GM21576 (cell line): ENCODE results near the gene ACTA2.
A peak's percentile ranks its signal among the peaks of the same experiment; 100 is the strongest.

Source experiments
- ATAC-seq: cut with Tn5 transposase; IDR thresholded peaks from one replicate; pipeline ENCODE4 v1.9.1; 2021; ENCODE audit warnings: mild to moderate bottlenecking, moderate library complexity; ENCODE audit not compliant: unreplicated experiment

The ACTA2 gene

DNA sequence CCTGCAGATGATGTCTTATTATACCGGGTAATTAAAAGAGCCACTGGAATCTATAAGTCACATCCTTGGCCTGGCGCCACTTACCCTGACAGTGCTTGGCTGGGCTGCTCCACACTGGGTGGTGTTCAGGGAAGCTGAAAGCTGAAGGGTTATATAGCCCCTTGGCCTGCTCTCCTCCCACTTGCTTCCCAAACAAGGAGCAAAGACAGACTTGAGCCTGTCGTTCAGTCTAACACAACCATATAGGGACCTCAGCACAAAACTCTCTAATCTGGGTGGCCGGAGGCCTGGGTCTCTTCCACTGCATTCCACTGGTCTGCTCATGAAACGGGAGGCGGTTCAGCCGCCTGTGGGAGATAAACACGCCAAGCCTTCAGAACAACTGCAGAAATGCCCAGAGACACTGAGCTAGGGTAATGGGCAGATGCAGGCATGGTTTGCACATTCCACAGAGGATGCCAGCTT lies at the start of gene ACTA2:
ACTA2 (minus strand) TSS at position 127 of the 465 bp plus-strand sequence. CDS start 3,843 bp downstream, outside the sequence.
- no peak for ATAC-seq

- no peak for ATAC-seq
These were observed 49.1 kb upstream of the ACTA2 start for GRCh38 chr10:89001729-89002072.

DNA sequence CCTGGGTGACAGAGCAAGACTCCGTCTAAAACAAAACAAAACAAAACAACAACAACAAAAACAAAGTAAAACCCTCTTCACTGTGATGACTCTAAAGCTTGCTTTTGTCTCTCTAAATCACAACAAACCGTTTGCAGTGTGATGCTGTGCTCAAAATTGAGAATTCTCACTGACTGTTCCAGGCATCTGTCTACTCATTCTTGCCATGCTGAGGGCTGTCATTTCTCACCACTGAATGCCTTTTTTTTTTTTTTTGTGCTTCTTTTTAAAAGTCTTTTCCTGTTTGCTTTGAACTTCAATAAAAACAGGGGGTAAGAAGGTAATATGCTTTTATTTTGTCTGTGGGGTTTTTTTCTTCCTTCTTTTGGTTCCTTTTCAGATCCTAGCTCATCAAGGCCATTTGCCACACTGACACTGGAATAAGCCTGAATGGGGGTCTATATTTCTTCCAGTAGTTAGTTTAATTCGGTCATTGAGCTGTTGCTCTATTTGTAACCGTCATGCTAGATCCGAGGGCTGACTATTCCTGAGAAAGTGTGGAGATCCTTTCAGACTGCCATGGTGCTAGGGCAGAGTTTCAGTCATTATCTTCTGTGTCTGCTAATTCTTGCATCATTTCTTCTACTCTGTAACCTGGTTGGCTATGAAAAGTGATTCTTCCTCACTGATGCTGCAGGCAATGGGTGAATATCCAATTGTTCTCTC lies 48.6 kb upstream of the ACTA2 start:
- ATAC-seq, result no peak

DNA sequence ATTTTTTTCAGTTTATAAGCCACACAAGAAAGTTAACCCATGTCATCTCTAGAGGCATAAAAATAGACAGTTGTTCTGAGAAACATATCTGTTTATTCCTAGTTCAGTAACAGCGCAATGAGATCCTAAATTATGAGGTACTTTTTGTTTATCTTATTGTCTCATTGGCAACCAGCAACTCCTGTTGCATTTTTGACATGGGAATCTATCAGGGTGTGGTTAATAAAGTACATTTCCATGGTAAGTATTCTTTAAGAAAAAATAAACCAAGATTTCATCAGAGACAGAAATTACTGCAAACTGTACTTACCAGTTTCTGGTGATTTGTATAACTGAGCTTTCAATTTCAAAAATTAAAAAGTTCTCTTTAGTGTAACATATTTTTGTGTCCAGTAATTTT lies 47.1 kb upstream of the ACTA2 start:
- ATAC-seq, result no peak

DNA sequence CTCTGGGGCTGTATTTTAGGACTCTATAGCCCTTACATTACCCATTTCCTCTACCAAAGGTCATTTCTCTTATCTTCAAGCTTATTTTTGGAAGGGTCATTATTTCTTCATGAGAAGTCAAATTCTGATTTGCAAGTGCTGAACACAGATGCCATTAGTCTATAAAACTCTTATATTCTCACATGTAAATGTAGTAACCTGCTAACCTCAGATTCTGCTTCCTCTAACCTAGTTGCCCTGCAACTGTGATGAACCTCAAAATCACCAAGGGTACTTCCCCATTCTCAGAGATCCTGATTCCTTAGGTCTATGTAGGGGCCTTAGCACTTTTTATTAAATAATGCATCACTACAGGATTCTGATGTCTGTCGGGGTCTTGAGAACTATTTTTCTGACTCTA lies 44.4 kb upstream of the ACTA2 start:
- peak; percentile 46 for ATAC-seq

DNA sequence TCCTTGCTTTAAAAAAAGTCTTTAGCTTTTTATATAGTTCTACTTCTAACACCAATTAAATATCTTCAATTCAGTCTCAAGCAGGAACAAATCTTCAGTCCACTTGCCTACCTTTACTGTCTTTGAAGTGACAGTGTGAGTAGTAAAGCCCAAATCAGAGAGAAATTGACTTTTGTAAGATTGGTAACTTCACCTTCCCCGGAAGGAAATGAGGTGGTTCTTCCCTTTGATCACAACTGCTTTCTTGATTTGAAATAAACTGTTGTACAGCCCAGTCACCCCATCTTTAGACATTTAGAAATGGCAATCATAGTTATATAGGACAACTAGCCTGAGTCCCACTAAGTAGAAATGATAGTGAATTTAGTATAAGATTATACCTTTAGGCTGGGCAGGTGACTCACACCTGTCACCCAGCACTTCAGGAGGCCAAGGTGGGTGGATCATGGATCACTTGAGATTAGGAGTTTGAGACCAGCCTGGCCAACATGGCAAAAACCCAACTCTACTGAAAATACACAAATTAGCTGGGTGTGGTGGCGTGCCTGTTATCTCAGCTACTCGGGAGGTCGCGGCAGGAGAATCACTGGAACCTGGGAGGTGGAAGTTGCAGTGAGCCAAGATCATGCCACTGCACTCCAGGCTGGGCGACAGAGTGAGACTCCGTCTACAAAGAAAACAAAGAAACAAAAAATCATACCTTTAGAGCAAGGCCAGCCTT lies 42.7 kb upstream of the ACTA2 start:
- ATAC-seq, result no peak

- no peak for ATAC-seq
These were observed 41.4 kb upstream of the ACTA2 start for GRCh38 chr10:88994019-88994418.

GRCh38 chr10:88992921-88993524 lies 40.5 kb upstream of the ACTA2 start:
- no peak for ATAC-seq

DNA sequence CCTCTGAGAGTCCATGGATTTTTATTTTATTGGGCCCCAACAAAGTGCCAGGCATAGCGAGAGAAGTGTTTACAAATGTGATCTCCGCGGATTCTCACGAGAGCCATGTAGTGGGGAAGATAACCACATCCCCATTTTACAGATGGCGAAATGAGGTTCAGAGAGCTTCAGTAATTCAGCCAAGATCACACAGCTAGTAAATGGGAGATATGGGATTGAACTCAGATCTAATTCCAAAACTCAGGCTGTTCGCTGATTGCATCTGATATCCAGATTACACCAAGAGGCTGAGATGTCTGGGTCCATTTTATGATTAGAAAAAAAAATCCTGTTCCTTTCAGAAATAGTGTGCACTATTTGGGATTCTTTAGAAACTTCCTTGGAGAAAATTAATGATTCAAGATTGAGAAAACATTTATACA lies 39.3 kb upstream of the ACTA2 start:
- ATAC-seq, result no peak

DNA sequence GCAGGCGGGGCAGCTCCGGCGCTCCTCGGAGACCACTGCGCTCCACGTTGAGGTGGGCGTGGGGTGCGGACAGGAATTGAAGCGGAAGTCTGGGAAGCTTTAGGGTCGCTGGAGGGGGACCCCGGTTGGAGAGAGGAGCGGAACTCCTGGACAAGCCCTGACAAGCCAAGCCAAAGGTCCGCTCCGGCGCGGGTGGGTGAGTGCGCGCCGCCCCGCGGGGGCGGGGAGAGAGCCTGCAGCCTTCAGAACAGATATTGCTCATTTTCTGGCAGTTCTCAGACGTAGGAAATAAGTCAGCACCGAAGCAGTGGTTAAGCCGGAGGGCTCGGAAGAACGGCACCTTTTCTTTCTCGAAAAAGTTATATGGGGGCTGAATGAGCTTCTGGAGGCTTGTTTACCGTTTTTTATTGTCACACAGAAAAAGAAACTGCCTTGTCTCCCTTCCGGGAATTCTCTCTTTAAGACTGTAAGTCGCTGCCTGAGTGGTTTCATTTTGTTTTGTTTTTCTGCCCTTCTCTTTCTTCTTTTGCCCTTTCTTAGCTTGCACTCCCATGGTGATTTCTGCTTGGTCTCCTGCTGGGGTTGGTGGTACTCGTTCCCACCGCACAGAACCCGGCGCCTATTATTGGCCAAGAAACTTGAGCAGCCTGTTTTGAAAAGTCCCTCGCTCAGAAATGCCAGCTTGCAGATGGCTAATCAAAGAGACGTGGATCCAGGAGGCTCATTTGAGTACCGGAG lies 38.8 kb upstream of the ACTA2 start:
- ATAC-seq, result peak; percentile 32

DNA sequence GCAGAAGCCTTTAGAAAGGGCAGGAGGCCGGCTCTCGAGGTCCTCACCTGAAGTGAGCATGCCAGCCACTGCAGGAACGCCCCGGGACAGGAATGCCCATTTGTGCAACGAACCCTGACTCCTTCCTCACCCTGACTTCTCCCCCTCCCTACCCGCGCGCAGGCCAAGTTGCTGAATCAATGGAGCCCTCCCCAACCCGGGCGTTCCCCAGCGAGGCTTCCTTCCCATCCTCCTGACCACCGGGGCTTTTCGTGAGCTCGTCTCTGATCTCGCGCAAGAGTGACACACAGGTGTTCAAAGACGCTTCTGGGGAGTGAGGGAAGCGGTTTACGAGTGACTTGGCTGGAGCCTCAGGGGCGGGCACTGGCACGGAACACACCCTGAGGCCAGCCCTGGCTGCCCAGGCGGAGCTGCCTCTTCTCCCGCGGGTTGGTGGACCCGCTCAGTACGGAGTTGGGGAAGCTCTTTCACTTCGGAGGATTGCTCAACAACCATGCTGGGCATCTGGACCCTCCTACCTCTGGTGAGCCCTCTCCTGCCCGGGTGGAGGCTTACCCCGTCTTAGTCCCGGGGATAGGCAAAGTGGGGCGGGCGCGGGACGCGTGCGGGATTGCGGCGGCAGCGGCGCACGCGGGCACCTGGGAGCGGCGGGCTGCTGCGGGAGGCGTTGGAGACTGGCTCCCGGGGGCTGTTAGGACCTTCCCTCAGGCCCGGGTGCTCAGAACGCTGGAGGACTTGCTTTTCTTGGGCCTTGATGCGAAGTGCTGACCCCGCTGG lies 38.0 kb upstream of the ACTA2 start, which contains the start of gene FAS:
FAS (plus strand) TSS at position 415 of the 777 bp plus-strand sequence; CDS start at position 494, 79 bp downstream.
- peak; percentile 62 for ATAC-seq

DNA sequence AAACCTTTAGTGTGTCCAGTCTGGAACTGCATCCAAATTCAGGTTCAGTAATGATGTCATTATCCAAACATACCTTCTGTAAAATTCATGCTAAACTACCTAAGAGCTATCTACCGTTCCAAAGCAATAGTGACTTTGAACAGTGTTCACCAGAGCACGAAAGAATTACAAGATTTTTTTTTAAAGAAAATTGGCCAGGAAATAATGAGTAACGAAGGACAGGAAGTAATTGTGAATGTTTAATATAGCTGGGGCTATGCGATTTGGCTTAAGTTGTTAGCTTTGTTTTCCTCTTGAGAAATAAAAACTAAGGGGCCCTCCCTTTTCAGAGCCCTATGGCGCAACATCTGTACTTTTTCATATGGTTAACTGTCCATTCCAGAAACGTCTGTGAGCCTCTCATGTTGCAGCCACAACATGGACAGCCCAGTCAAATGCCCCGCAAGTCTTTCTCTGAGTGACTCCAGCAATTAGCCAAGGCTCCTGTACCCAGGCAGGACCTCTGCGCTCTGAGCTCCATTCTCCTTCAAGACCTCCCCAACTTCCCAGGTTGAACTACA lies 37.3 kb upstream of the ACTA2 start:
- no peak for ATAC-seq

- no peak for ATAC-seq
These were observed 36.9 kb upstream of the ACTA2 start for GRCh38 chr10:88989423-88989822.

GRCh38 chr10:88987840-88988239 lies 35.3 kb upstream of the ACTA2 start:
- ATAC-seq, result no peak

- no peak for ATAC-seq
These were observed 34.7 kb upstream of the ACTA2 start for GRCh38 chr10:88987243-88987725.

- ATAC-seq, result no peak
These were observed 34.1 kb upstream of the ACTA2 start for GRCh38 chr10:88986549-88987242.

- no peak for ATAC-seq
These were observed 32.0 kb upstream of the ACTA2 start for GRCh38 chr10:88984525-88984924.

DNA sequence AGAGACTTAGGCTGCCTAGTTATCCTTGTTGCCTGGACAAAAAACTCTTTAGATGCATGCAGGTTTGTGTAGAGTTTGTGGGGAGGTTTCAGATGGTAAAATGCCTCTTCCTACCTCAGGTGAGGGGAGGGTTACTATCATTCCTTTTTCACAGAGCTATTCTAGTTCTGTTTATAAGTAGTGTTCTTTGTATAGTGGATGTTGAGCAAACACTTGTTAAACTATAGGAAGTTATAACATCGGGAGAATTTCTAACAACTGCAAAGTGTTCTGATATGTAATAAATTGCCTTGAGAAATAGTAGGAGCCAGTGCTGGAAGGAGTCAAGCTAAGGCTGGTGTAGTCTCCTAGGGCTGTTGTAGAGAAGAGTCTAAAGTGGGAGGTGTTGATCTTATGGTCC lies 31.4 kb upstream of the ACTA2 start:
- no peak for ATAC-seq

DNA sequence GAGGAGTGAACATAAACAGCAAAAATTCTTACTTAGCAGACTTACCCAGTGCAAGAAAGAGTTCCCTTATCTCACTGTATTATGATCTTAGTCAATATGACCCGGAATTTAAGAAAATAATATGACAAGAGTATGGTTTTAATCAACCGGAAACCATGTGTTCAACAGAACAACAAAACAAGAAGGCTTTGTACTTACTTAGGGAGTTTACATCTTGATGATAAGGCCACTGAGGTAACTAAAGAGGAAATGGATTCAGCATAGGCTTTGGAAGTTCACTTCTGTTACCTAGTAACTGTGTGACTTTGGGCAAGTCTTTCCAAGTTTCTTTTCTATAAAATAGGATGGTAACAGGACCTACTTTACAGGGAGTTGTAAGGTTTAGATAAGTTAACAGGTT lies 30.6 kb upstream of the ACTA2 start:
- ATAC-seq, result no peak
